GM18508 (cell line): Measurements from ENCODE around the gene ALDOA.
"Not testable (repeated sequence)": the region's sequence is repeated elsewhere in the genome, so short reads cannot be mapped to it uniquely, and the experiment has no call there.

ENCODE experiments used
- ATAC-seq: cut with Tn5 transposase; IDR thresholded peaks from one replicate; pipeline ENCODE4 v1.9.1; 2021; ENCODE audit warnings: moderate number of reproducible peaks; ENCODE audit not compliant: insufficient read depth, unreplicated experiment

Gene ALDOA

GRCh38 chr16:30040221-30040620 lies 25.3 kb upstream of the ALDOA start:
- no peak for ATAC-seq

- not testable (repeated sequence) for ATAC-seq
Measured at GRCh38 chr16:30040690-30041089, 24.9 kb upstream of the ALDOA start.

GRCh38 chr16:30041841-30042240 lies 23.7 kb upstream of the ALDOA start:
- no peak for ATAC-seq

- ATAC-seq, result no peak
Measured at GRCh38 chr16:30046178-30046577, 19.4 kb upstream of the ALDOA start.

DNA sequence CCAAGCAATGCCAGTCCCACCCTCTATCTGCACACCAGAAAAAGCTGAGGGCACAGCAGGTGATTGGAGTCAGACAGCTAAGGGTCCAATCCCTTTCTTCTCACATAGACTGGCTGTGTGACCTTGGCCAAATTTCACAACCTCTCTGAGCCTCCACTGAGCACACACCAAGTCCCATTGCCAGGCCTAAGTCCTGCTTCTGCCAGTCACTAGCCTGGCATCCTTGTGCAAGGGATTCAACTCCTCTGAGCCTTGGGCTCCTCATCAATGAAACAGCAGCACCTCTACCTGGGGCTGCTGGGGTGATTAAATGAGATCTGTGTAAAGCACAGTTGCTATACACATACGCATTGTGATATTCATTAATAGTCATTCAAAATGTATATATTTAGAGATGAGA lies 19.0 kb upstream of the ALDOA start:
- ATAC-seq, result no peak

DNA sequence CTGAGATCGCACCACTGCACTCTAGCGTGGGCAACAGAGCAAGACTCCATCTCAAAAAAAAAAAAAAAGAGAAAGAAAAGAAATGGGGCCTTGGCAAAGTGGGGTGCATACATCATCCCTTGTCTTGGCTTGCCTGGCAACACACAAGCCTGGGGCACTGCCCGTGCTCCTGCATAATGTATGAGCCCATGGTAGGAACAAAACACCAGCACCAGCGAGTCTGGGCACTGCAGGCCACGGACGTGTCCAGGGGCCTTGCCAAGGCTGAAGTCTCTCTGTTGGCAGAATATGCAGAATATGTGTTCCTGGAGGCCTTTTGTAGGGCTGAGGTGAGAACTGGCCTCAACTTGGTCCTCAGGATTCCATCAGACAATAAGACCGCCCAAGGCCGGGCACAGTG lies 15.7 kb upstream of the ALDOA start:
- no peak for ATAC-seq

DNA sequence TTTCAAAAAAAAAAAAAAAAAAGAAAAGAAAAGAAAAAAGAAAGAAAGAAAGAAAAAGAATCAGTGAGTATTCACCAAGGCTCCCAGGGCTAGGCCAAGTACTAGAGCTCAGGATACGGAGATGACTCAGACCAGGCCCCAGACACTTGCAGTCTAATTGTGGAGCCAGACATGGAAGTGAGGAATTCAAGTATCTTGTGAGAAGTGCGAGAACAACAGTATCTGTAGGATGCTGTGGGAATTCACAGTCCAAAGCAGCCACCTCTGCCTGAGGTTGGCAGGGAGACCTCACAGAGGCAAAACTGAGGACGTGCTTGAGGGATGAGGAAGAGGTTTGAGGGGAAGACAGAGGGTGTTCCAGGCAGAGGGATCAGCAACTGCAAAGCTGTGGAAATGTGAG lies 14.0 kb upstream of the ALDOA start:
- ATAC-seq, result no peak

- no peak for ATAC-seq
Measured at GRCh38 chr16:30052671-30053372, 12.7 kb upstream of the ALDOA start.

DNA sequence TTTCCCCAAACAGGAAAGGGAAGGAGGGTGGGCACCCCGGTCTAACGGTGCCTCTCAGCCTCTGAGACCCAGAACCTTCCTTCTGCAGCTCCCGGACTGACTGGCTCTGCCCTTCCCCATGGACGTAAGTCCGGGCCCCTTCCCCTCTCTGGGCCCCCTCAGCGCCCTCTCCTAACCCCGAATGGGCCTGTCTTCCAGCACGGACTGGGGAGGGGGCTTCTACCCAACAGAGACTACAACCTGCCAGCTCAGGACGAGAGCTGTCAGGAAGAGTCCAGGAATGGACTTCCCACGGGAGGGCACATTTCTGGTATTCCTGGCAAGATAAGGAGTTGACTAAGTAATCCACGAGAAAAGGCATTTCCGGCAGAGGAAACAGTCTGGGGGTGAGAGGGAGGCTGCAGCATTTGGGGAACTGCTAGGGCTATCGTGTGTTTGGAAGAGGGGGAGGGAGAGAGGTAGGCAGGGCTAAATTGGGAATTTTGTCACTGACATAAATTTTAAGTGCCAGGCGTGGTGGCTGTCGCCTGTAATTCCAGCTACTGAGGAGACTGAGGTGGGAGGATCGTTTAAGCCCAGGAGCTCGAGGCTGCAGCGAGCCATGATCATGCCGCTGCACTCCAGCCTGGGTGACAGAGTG lies 12.1 kb upstream of the ALDOA start:
- ATAC-seq, result no peak

GRCh38 chr16:30054451-30054850 lies 11.1 kb upstream of the ALDOA start:
- ATAC-seq, result no peak

- ATAC-seq, result no peak
Measured at GRCh38 chr16:30054959-30055553, 10.5 kb upstream of the ALDOA start.

- no peak for ATAC-seq
Measured at GRCh38 chr16:30060346-30060745, 5.2 kb upstream of the ALDOA start.

DNA sequence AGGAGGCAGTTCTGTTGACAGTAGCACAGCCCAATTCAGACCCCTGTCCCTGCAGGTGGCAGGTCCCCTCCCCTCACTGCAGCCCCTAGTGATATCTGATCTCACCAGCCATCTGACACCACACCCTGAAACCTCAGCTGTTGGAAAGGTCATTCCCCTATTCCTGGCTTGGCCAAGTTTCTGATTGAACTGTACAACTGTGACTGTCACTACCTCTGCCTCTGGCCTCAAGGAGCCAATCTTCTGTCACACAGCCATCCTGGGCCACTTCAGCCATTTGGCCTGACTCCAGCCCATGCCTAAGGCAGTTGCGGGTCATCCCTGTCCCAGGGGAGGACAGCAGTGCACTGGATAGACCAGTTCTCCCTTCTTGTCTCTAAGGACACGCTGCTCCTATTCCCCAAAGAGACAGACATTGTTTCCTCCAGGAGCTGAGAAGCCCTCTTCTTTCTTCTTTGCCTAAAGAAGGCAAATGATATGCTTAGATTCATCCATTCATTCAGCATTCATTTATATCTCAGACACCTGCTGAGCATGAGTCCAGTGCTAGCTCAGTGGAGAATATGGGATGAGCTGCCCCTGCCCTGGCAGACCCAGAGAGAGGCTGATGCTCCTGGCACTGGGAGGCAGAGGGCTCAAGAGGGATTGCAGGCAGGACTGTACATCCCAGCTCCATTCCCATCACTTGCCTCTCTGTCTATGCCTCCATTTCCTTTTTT lies 4.6 kb upstream of the ALDOA start:
- no peak for ATAC-seq

DNA sequence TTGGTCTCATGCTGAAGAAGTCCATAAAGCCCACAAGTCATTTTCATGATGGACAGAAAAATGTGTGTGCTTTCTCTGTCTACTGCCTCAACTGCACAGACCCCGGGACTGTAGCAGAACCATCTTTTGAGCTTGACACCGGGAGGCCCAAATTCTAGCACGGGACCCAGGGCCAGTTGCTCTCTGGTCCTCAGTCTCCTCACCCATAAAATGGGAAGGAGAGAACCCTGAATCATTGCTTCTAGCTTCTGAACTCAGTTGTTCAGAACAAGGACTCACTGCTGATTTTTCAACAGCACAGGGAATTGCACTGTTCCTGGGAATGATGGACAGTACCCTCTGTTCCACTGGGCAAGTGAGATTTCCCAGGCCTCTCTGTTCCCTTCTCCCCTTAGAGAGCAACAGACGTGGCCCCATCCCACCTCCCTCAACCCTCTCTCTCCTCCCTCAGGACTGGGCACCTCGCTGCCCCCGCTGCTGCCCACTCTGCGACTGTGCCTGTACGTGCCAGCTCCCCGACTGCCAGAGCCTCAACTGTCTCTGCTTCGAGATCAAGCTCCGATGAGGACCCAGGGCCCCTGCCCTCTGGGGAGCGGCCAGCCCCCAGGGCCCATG lies 2.2 kb upstream of the ALDOA start:
- ATAC-seq, result no peak

DNA sequence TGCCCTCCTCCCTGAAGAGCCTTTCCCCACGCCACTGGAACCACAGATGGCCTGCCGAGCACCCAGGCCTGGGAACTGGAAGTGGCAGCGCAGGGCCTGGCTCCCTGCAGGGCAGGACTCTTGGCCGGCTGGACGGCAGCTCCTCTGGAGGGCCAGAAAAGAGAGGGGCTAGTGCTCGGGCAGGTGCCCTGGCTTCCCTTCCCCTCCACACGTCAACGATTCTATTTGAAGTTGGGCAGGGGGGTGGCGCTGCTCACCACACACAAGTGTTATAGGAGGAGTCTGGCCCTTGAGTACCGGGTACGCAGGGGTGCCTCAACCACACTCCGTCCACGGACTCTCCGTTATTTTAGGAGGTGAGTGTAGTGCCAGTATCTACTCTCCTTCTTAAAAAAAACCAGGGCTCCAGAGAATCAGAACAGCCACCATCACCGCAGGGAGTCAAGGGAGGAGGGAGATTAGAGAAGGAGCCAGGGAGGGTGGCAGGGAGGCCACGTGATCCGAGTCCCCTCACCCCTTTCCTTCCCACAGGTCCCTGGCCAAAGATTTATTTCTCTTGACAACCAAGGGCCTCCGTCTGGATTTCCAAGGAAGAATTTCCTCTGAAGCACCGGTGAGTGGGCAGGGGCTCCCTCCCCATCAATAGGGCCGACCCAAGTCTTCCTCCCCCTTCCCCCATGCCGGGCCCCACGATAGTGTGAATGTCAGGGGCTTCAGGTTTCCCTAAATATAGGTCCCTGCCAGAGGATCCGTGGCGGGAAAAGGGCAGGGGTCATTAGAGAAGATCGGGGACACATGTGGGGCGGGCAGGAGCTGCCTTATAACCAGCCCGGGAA lies 1.4 kb upstream of the ALDOA start:
- ATAC-seq, result no peak

GRCh38 chr16:30064729-30065101 lies 845 bp upstream of the ALDOA start:
- no peak for ATAC-seq

DNA sequence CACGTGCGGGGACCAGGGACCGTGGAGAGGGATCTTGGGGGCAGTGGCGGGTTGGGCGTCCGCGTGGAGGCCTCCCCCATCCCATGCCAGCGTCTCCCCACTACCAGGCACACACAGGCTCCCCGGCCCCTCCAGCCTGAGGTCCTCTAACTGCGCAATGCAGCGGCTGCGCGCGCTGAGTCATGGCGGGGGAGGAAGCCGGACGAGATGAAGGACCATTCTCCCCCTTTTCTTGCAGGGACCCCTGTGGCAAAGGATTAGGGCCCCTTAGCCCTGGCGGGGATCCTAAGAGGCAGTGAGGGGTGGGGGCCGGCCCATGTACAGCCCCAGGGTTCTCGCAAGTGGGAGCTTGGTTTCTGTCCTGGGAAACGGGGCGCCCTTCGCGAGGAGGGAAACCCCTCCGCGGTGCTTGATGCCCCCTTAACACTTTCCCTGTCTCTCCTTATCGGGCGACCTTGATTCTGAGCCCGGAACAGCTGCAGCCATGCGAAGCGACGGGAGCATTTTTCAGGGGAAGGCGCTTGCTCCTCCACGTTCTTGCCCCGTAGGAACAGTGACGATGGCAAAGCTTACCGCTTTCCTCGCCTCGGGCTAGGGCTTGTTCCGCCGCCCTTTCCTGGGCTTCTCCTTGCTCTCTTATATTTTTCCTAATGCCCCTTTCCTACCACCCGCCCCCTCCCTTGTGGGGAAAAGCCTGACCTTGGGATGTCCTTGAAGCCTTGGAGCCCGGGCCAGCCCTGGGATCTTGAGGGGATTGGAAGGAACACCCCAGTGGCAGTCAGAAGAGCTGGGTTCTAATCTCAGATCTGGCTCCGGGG lies 592 bp downstream of the ALDOA start:
- no peak for ATAC-seq

DNA sequence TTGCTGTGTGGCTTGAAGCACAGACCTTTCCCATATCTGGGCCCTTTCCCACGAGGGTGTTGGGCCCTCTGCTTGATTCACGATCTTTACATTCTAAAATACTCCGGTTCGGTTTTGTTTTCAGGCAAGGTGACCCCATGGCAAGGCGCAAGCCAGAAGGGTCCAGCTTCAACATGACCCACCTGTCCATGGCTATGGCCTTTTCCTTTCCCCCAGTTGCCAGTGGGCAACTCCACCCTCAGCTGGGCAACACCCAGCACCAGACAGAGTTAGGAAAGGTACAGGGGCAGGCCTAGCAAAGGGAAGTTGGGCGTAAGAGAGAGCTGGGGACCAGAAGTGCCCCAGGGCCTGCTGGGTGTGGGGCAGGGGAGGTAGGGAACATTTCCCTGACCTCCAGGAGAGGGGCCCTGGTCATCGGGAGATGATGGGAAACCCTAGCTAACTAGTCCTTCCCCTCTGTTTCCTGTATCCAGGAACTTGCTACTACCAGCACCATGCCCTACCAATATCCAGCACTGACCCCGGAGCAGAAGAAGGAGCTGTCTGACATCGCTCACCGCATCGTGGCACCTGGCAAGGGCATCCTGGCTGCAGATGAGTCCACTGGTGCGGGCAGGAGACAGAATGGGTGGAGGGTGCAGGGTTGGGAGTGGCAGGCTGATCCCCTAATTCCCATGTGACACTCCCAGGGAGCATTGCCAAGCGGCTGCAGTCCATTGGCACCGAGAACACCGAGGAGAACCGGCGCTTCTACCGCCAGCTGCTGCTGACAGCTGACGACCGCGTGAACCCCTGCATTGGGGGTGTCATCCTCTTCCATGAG lies 1.4 kb downstream of the ALDOA start:
- ATAC-seq, result no peak
